GM18505 (cell line): ENCODE measurements around the gene FUT8.
"Not testable (repeated sequence)": the region's sequence is repeated elsewhere in the genome, so short reads cannot be mapped to it uniquely, and the experiment has no call there.

Experiments used
- ATAC-seq: cut with Tn5 transposase; IDR thresholded peaks from one replicate; pipeline ENCODE4 v1.9.1; 2021; ENCODE audit not compliant: unreplicated experiment
- POLR2A ChIP-seq: IDR thresholded peaks from 4 replicates; pipeline ENCODE4 v1.6.1; 2011; ENCODE audit warnings: borderline replicate concordance; ENCODE audit not compliant: insufficient read depth, insufficient read length; ENCODE audit errors: extremely low read depth

FUT8 gene

GRCh38 chr14:65704850-65705249, 292.3 kb downstream of the FUT8 start:
- no peak for TF ChIP-seq POLR2A
- no peak for ATAC-seq

DNA sequence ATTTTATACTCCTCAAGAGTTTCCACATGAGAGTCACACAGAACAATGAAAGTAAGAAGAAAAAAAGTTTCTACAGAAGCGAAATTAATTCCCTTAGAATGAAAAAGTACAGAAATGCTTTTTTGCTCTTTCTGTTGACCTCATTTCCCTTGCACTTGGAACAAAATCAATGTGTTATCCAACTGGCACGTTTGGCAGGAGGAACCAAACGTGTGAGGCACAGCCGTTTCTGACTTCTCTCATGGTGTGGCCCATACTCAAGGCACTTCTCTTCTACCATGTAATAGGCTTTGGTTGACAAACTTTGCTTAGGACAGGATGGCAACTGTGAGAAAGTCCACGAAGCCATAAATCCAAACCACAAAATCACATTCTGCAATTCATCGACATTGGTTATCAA, 297.0 kb downstream of the FUT8 start:
- no peak for TF ChIP-seq POLR2A
- no peak for ATAC-seq

DNA sequence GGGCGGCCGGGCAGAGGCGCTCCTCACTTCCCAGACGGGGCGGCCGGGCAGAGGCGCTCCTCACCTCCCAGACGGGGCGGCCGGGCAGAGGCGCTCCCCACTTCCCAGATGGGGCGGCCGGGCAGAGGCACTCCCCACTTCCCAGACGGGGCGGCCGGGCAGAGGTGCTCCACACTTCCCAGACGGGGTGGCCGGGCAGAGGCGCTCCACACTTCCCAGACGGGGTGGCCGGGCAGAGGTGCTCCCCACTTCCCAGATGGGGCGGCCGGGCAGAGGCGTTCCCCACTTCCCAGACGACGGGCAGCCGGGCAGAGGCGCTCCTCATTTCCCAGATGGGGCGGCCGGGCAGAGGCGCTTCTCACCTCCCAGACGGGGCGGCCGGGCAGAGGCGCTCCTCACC, 304.3 kb downstream of the FUT8 start:
- ATAC-seq, result not testable (repeated sequence)

DNA sequence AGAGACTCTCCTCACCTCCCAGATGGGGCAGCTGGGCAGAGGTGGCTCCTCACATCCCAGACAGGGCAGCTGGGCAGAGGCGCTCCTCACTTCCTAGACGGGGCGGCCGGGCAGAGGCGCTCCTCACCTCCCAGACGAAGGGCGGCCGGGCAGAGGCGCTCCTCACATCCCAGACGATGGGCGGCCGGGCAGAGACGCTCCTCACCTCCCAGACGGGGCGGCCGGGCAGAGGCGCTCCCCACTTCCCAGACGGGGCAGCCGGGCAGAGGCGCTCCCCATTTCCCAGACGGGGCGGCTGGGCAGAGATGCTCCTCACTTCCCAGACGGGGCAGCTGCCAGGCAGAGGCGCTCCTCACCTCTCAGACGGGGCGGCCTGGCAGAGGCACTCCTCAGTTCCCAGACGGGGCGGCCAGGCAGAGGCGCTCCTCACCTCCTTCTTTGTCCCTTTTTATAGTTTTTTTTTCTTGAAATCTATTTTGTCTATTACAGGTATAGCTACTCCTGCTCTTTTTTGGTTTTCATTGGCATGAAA, 304.9 kb downstream of the FUT8 start:
- ATAC-seq, result not testable (repeated sequence)

- TF ChIP-seq POLR2A, result no peak
- ATAC-seq, result no peak
Measured at GRCh38 chr14:65718629-65719028, 306.1 kb downstream of the FUT8 start.

- ATAC-seq, result no peak
- no peak for TF ChIP-seq POLR2A
Measured at GRCh38 chr14:65720171-65720570, 307.6 kb downstream of the FUT8 start.

- TF ChIP-seq POLR2A, result no peak
- no peak for ATAC-seq
Measured at GRCh38 chr14:65720743-65721142, 308.2 kb downstream of the FUT8 start.

- no peak for ATAC-seq
- TF ChIP-seq POLR2A, result no peak
Measured at GRCh38 chr14:65723348-65723747, 310.8 kb downstream of the FUT8 start.

DNA sequence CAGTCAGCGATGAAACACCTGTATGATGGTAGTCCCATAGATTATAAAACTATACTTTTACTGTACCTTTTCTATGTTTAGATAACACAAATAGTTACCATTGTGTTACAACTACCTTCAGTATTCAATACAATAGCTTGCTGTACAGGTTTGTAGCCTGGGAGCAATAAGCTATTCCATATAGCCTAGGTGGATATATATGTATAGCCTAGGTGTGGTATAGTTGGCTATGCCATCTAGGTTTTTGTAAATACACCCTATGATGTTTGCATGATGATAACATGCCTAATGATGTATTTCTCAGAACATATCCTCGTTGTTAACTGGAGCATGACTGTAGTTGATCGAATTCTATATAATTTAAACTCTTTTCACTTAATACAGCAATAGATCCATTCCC, 316.1 kb downstream of the FUT8 start:
- ATAC-seq, result no peak
- TF ChIP-seq POLR2A, result no peak

DNA sequence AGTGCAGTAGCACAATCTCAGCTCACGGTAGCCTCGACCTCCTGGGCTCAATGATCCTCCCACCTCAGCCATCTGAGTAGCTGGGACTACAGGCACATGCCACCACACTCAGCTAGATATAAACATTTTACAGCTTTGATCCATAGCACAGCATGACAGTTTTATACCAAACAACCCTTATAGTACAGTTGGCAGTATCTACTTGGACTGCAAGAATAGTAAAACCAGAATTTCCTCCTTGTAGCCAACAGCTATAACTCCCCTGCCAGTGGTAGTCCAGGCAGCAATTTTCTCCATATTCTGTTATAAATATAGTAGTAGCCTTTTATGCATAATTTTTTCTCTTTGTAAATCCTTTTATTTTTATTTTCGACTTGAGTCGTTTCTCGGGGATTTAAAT, 317.0 kb downstream of the FUT8 start:
- ATAC-seq, result no peak
- no peak for TF ChIP-seq POLR2A

GRCh38 chr14:65731933-65732506, 319.5 kb downstream of the FUT8 start:
- no peak for TF ChIP-seq POLR2A

GRCh38 chr14:65738339-65738738, 325.8 kb downstream of the FUT8 start:
- no peak for ATAC-seq
- TF ChIP-seq POLR2A, result no peak

More at GRCh38 chr14:65731933-65732506, 319.5 kb downstream of the FUT8 start:
- ATAC-seq, result peak; percentile 92

GRCh38 chr14:65745396-65746190, 333.1 kb downstream of the FUT8 start:
- no peak for TF ChIP-seq POLR2A
- no peak for ATAC-seq

GRCh38 chr14:65748796-65749195, 336.3 kb downstream of the FUT8 start:
- no peak for TF ChIP-seq POLR2A
- ATAC-seq, result no peak
